ENCODE measurements around the gene MAML3.

The MAML3 gene

DNA sequence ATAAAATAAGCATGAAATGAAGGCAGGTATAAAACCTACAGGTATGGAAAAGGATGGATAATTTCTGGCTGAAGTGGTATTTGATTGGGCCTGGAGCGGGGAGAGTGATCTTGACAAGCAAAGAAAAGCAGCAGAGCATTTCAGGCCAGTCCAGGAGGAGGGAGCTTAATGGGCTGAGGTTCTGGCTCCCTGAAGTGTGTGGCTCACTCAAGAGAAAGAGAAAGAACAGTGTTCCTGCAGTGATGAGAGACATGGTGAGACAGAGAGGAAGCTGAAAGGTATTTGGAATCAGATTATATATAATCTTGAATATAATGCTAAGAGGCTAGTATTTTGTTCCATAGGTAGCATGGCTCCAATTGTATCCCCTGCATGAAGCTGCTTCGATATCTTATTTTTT lies 334.9 kb downstream of the MAML3 start:
- Histone ChIP-seq H3K79me2 (ENCODE audit: insufficient read depth, low read length) (no peaks in the 10 kb centered on the region), H3K4me1 (ENCODE audit: insufficient read depth, low read length, severe bottlenecking) (no peaks in the 10 kb centered on the region), H3K4me3 (ENCODE audit: low read depth, low read length, poor library complexity, severe bottlenecking) (no peak overlapping the region), H3K27ac (ENCODE audit: low read depth, low read length, poor library complexity, severe bottlenecking) (no peak overlapping the region), H3K9me2 (ENCODE audit: low read depth, low read length) (no peaks in the 10 kb centered on the region), H3K4me2 (ENCODE audit: low read length) (no peak overlapping the region), H4K20me1 (ENCODE audit: insufficient read depth, low read length) (no peaks in the 10 kb centered on the region), H3K9me3 (ENCODE audit: low read length) (no peaks in the 10 kb centered on the region), H2AFZ (ENCODE audit: low read length) (no peak overlapping the region), H3K9ac (ENCODE audit: low read length) (no peak overlapping the region), H3F3A (ENCODE audit: insufficient read depth, low read length) (no peaks in the 10 kb centered on the region), H3K36me3 (ENCODE audit: insufficient read depth, low read length) (no peaks in the 10 kb centered on the region), H3K27me3 (ENCODE audit: insufficient read depth, low read length) (no peaks in the 10 kb centered on the region)
- TF ChIP-seq, protein P1, sequence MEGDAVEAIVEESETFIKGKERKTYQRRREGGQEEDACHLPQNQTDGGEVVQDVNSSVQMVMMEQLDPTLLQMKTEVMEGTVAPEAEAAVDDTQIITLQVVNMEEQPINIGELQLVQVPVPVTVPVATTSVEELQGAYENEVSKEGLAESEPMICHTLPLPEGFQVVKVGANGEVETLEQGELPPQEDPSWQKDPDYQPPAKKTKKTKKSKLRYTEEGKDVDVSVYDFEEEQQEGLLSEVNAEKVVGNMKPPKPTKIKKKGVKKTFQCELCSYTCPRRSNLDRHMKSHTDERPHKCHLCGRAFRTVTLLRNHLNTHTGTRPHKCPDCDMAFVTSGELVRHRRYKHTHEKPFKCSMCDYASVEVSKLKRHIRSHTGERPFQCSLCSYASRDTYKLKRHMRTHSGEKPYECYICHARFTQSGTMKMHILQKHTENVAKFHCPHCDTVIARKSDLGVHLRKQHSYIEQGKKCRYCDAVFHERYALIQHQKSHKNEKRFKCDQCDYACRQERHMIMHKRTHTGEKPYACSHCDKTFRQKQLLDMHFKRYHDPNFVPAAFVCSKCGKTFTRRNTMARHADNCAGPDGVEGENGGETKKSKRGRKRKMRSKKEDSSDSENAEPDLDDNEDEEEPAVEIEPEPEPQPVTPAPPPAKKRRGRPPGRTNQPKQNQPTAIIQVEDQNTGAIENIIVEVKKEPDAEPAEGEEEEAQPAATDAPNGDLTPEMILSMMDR (IDR thresholded peaks at IDR 0.05; ENCODE audit: low read length), result no peak
- no peak for TF ChIP-seq EZH2 (IDR thresholded peaks at IDR 0.05; ENCODE audit: borderline replicate concordance, low read length)

DNA sequence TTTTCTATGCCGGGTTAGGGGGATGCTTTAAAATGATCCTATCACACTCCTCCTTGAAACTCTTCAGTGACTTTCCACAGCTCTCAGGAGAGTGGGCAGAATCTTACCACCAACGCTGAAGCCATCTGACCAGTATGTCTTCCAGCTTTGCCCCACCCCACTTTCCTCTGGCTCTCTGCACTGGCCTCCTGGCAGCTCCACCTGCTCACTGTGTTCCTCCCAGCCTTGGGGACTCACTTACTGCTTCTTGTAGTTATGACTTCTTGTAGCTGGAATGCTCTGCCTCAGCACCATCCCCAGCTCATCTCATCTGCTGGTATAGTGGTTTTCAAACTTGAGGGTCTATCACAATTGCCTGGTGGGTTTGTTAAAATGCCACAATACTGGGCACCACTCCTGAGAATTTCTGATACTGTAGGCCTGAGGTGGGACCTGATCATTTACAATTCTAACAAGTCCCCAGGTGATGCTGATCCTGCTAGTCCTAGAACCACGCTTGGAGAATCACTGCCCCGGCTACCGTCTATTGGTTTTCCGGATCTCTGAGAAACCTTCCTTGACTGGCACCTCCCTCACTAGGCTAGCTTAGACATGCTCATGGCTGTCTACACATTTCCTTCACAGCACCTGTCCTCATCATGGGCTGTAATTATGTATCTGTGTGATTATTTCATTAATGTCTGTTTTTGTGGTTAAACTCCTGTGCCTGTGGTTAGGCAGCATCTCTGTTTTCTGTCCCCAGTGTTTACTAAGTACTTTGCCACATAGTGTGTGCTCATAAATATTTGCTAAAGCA lies 336.1 kb downstream of the MAML3 start:
- Histone ChIP-seq H3K4me3 (ENCODE audit: low read depth, low read length, poor library complexity, severe bottlenecking) (no peak overlapping the region), H3K27ac (ENCODE audit: low read depth, low read length, poor library complexity, severe bottlenecking) (no peak overlapping the region), H3K79me2 (ENCODE audit: insufficient read depth, low read length) (no peaks in the 10 kb centered on the region)

GRCh38 chr4:139816856-139817255 lies 337.1 kb downstream of the MAML3 start:
- Histone ChIP-seq H3K9me2 (ENCODE audit: low read depth, low read length) (no peaks in the 10 kb centered on the region), H3K9ac (ENCODE audit: low read length) (no peak overlapping the region), H3K27ac (ENCODE audit: low read depth, low read length, poor library complexity, severe bottlenecking) (no peak overlapping the region)

More for the DNA sequence above, 336.1 kb downstream of the MAML3 start:
- no peaks in the 10 kb centered on the region for H3K9me3 ChIP-seq (ENCODE audit: low read length)
- H3K36me3 ChIP-seq (ENCODE audit: insufficient read depth, low read length), result no peaks in the 10 kb centered on the region
- no peak overlapping the region for H3K4me2 ChIP-seq (ENCODE audit: low read length)
- H3K27me3 ChIP-seq (ENCODE audit: insufficient read depth, low read length), result no peaks in the 10 kb centered on the region
- no peaks in the 10 kb centered on the region for H4K20me1 ChIP-seq (ENCODE audit: insufficient read depth, low read length)
- H3F3A ChIP-seq (ENCODE audit: insufficient read depth, low read length), result no peaks in the 10 kb centered on the region
- H2AFZ ChIP-seq (ENCODE audit: low read length), result no peak overlapping the region
- H3K9me2 ChIP-seq (ENCODE audit: low read depth, low read length), result no peaks in the 10 kb centered on the region
- no peak overlapping the region for H3K9ac ChIP-seq (ENCODE audit: low read length)
- H3K4me1 ChIP-seq (ENCODE audit: insufficient read depth, low read length, severe bottlenecking), result no peaks in the 10 kb centered on the region
- TF ChIP-seq, protein P1 (IDR thresholded peaks at IDR 0.05; ENCODE audit: low read length), result no peak
- TF ChIP-seq EZH2 (IDR thresholded peaks at IDR 0.05; ENCODE audit: borderline replicate concordance, low read length), result no peak

More at GRCh38 chr4:139816856-139817255, 337.1 kb downstream of the MAML3 start:
- H2AFZ ChIP-seq (ENCODE audit: low read length), result no peak overlapping the region
- H3K4me3 ChIP-seq (ENCODE audit: low read depth, low read length, poor library complexity, severe bottlenecking), result no peak overlapping the region
- no peaks in the 10 kb centered on the region for H3K79me2 ChIP-seq (ENCODE audit: insufficient read depth, low read length)
- H3K36me3 ChIP-seq (ENCODE audit: insufficient read depth, low read length), result no peaks in the 10 kb centered on the region
- no peaks in the 10 kb centered on the region for H3F3A ChIP-seq (ENCODE audit: insufficient read depth, low read length)
- no peaks in the 10 kb centered on the region for H3K9me3 ChIP-seq (ENCODE audit: low read length)
- no peaks in the 10 kb centered on the region for H3K4me1 ChIP-seq (ENCODE audit: insufficient read depth, low read length, severe bottlenecking)
- no peak for TF ChIP-seq EZH2 (IDR thresholded peaks at IDR 0.05; ENCODE audit: borderline replicate concordance, low read length)
- TF ChIP-seq, protein P1 (IDR thresholded peaks at IDR 0.05; ENCODE audit: low read length), result no peak
- H3K27me3 ChIP-seq (ENCODE audit: insufficient read depth, low read length), result no peaks in the 10 kb centered on the region
- no peaks in the 10 kb centered on the region for H4K20me1 ChIP-seq (ENCODE audit: insufficient read depth, low read length)
- H3K4me2 ChIP-seq (ENCODE audit: low read length), result no peak overlapping the region
